Gastrocnemius medialis (tissue), 4 donors: ENCODE results near the gene DNASE2. TPM values are rescaled to one million over a fixed set of nuclear protein-coding genes. Genes with fewer than 3 reads are reported as not detected.

Experiments
- ATAC-seq, 2 donors: fragments of 150-250 bp; one replicate each; pipeline ENCODE4 v1.9.1; 2016
- DNase-seq, 2 donors: peaks; one replicate each; pipeline ENCODE4 v3.0.0-alpha.2; 2019
- H3K27ac ChIP-seq, 4 donors: fragments of 200-600 bp; sonication (generic); 1 replicate in 1 of 4; 2 replicates in 3 of 4; pipeline ENCODE4 v1.5.1; 2016 to 2018; ENCODE audit warnings: mild to moderate bottlenecking in 2 of 4, moderate library complexity in 1 of 4
- H3K27me3 ChIP-seq, 3 donors: fragments of 200-600 bp; sonication (generic) in 2 of 3; 1 replicate in 1 of 3; 2 replicates in 2 of 3; pipeline versions ENCODE4 v1.5.1 to v1.6.0; 2016 to 2019; ENCODE audit warnings: mild to moderate bottlenecking in 1 of 3, moderate library complexity in 1 of 3
- H3K36me3 ChIP-seq, 2 donors: fragments of 200-600 bp; sonication (generic) in 1 of 2; one replicate each; pipeline ENCODE4 v1.5.1; 2017 to 2018
- H3K4me1 ChIP-seq, 2 donors: fragments of 200-600 bp; sonication (generic) in 1 of 2; one replicate each; pipeline ENCODE4 v1.5.1; 2016 to 2017; ENCODE audit warnings: mild to moderate bottlenecking in 2 of 2
- H3K4me3 ChIP-seq, 4 donors: fragments of 200-600 bp; sonication (generic) in 3 of 4; 1 replicate in 1 of 4; 2 replicates in 3 of 4; pipeline ENCODE4 v1.5.1; 2016 to 2019; ENCODE audit warnings: mild to moderate bottlenecking in 2 of 4
- H3K9me3 ChIP-seq, 3 donors: fragments of 200-600 bp; sonication (generic) in 2 of 3; 1 replicate in 1 of 3; 2 replicates in 2 of 3; pipeline ENCODE4 v1.5.1; 2016 to 2019
- CTCF ChIP-seq, 5 experiments: fragments of 450-650 bp in 3 of 5; fragments of 200-600 bp in 2 of 5; sonication (generic) in 2 of 5; IDR thresholded peaks in 4 of 5; conservative IDR thresholded peaks in 1 of 5; 1 replicate in 4 of 5; 2 replicates in 1 of 5; pipeline ENCODE4 v1.5.1; 2016 to 2019; ENCODE audit warnings: antibody characterized with exemption in 5 of 5, mild to moderate bottlenecking in 3 of 5, moderate library complexity in 3 of 5
- POLR2A ChIP-seq, 2 donors: fragments of 450-650 bp; IDR thresholded peaks; one replicate each; pipeline ENCODE4 v1.6.1; 2017; ENCODE audit warnings: antibody characterized with exemption in 2 of 2, mild to moderate bottlenecking in 2 of 2, moderate library complexity in 2 of 2
- in situ Hi-C, 4 donors: fragments of 200-750 bp; cut with MboI; loops; one replicate each; pipeline versions ENCODE4 v1.15.0 to v1.8.0; 2017; ENCODE audit warnings: low sequenced_read_pairs in 4 of 4
- intact Hi-C: fragments of 100-400 bp; cut with DNase I; formaldehyde crosslinking; loops from one replicate; pipeline ENCODE4 v1.15.1; 2023; ENCODE audit warnings: low total_unique reads
- total RNA-seq, 4 donors: library from RNA; depleted of rRNA; stranded (reverse); fragments of >200 nt; gene quantifications; one replicate each; pipeline versions ENCODE4 v1.1.0 to v1.2.3, GENCODE V29; 2016

DNASE2 gene
- total RNA-seq, 4 donors from 2014 or later, result 11.9 to 44.3 (median 15.4) TPM

DNA sequence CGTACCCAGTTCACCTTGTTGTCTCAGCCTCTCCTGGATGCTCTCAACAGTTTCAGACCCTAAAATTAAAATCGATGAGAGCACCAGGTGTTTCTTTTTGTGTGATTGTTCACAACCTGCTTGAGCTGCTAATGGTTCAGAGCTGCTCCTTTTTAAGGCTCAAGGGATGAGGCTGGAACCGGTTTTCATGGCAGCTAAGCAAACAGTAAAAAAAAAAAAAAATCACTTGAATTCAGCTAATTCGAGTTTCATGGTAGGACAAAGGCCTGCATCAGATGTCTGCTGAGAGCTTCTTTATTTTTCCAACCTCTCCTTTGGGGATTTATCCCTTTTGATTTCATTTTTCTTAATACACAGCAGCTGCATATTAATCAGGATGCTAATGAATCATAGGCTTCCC, 31.3 kb upstream of the DNASE2 start:
- Histone ChIP-seq H3K27me3 (no peaks in the 10 kb centered on the region), H3K4me1 (peaks cover 12 to 14% of the 10 kb centered on the region in 2 donors), H3K27ac (peak overlapping the region; percentile 34 to 71 (median 66)), H3K36me3 (no peaks in the 10 kb centered on the region), H3K4me3 (peak overlapping the region; percentile 18 to 47 (median 40)), H3K9me3 (no peaks in the 10 kb centered on the region)
- DNase-seq (no peak), ATAC-seq (no peak)
- TF ChIP-seq CTCF (IDR thresholded peaks at IDR 0.05 in 4 of 5, conservative IDR thresholded peaks at IDR 0.05 in 1 of 5) (no peak), POLR2A (IDR thresholded peaks at IDR 0.05) (no peak)
- in situ Hi-C loops, result no loop called here
- intact Hi-C loops, result no loop called here

- no peak overlapping the region for H3K4me3 ChIP-seq
- H3K36me3 ChIP-seq, result no peaks in the 10 kb centered on the region
- no peaks in the 10 kb centered on the region for H3K9me3 ChIP-seq
- DNase-seq (no peak), ATAC-seq (no peak)
- intact Hi-C loops, result no loop called here
- no peaks in the 10 kb centered on the region for H3K27me3 ChIP-seq
- in situ Hi-C loops, result no loop called here
- H3K4me1 ChIP-seq, result no peaks in the 10 kb centered on the region
- H3K27ac ChIP-seq, result no peak overlapping the region
- no peak for TF ChIP-seq CTCF (IDR thresholded peaks at IDR 0.05 in 4 of 5, conservative IDR thresholded peaks at IDR 0.05 in 1 of 5)
- no peak for TF ChIP-seq POLR2A (IDR thresholded peaks at IDR 0.05)
Measured at GRCh38 chr19:12907166-12907565, 25.9 kb upstream of the DNASE2 start.

GRCh38 chr19:12899891-12900518, 18.8 kb upstream of the DNASE2 start:
- Histone ChIP-seq H3K4me1 (no peaks in the 10 kb centered on the region), H3K27me3 (no peaks in the 10 kb centered on the region), H3K4me3 (no peak overlapping the region), H3K36me3 (peaks cover 0 to 49% of the 10 kb centered on the region in 2 donors), H3K9me3 (no peaks in the 10 kb centered on the region), H3K27ac (no peak overlapping the region)
- ATAC-seq (no peak), DNase-seq (no peak)
- TF ChIP-seq POLR2A (IDR thresholded peaks at IDR 0.05), result no peak
- TF ChIP-seq CTCF (IDR thresholded peaks at IDR 0.05 in 4 of 5, conservative IDR thresholded peaks at IDR 0.05 in 1 of 5), result no peak
- intact Hi-C loops (no loop called here), in situ Hi-C loops (no loop called here)

DNA sequence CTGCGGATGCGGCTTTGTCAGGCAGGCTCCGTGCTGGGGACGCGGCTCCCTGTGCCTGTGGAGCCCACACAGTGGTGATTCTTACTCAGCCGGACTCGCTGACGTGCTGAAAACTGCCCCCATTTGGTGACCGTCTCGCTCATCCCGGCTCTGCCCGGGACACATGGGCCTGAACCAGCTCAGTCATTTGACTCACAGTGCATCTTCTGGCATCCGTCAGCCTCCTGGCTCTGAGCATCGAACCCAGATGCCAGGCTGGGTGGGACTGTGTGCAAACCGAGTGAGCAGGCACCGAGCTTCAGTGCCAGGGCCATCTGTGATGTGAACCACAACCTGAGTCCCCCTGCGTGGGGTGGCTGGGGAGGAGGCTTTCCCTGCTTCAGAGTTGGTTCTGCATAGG, 15.2 kb upstream of the DNASE2 start:
- Histone ChIP-seq H3K9me3 (no peaks in the 10 kb centered on the region), H3K27ac (no peak overlapping the region), H3K4me3 (no peak overlapping the region), H3K36me3 (peaks cover 0 to 73% of the 10 kb centered on the region in 2 donors), H3K27me3 (no peaks in the 10 kb centered on the region), H3K4me1 (peaks cover 9 to 10% of the 10 kb centered on the region in 2 donors)
- TF ChIP-seq POLR2A (IDR thresholded peaks at IDR 0.05) (no peak), CTCF (IDR thresholded peaks at IDR 0.05 in 4 of 5, conservative IDR thresholded peaks at IDR 0.05 in 1 of 5) (no peak)
- intact Hi-C loops, result no loop called here
- DNase-seq (no peak), ATAC-seq (no peak)
- in situ Hi-C loops, result no loop called here

DNA sequence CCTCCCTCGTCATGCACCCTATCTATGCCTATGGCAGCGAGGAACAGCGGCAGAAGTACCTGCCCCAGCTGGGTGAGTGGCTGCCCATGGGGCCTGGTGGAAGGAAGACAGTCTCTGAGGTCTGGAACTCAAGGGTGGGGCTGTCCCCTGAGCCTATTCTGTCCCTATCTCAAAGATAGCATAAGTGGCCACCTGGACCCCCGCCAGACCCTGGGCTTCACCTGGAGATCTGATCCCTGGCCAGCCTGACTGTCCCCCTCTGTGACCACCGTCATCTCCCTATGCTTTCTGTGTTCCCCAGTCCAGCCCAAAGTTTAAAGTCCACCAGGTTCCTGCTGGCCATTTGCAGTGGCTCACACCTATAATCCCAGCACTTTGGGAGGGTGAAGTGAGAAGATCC, 12.3 kb upstream of the DNASE2 start:
- TF ChIP-seq POLR2A (IDR thresholded peaks at IDR 0.05) (no peak), CTCF (IDR thresholded peaks at IDR 0.05 in 4 of 5, conservative IDR thresholded peaks at IDR 0.05 in 1 of 5) (no peak)
- H3K4me3 ChIP-seq, result no peak overlapping the region
- H3K36me3 ChIP-seq, result peaks cover 0 to 53% of the 10 kb centered on the region in 2 donors
- in situ Hi-C loops (no loop called here), intact Hi-C loops (no loop called here)
- H3K9me3 ChIP-seq, result no peaks in the 10 kb centered on the region
- H3K27me3 ChIP-seq, result no peaks in the 10 kb centered on the region
- DNase-seq (no peak), ATAC-seq (no peak)
- H3K4me1 ChIP-seq, result peaks cover 10 to 15% of the 10 kb centered on the region in 2 donors
- H3K27ac ChIP-seq, result no peak overlapping the region
